Measurements from ENCODE around the gene MTHFR. TPM values are rescaled to one million over a fixed set of nuclear protein-coding genes. Genes with fewer than 3 reads are reported as not detected.
A peak's percentile ranks its signal among the peaks of the same experiment; 100 is the strongest.

MTHFR gene
- polyA plus RNA-seq, 1 of the 3 experiments (the other 2 are of a cell fraction): 5.3 TPM

- no peaks in the 10 kb centered on the region for H4K20me1 ChIP-seq (ENCODE audit: insufficient read depth)
- DNase-seq: no peak
- H3K4me3 ChIP-seq (ENCODE audit: low read depth in 2 of 2, low read length in 1 of 2): no peak overlapping the region
- no peaks in the 10 kb centered on the region for H3K27me3 ChIP-seq (ENCODE audit: insufficient read depth)
- H3K4me2 ChIP-seq: no peak overlapping the region
- CTCF ChIA-PET: no interaction called here
- H3K9me2 ChIP-seq: no peaks in the 10 kb centered on the region
- H3K27ac ChIP-seq (ENCODE audit: low read depth in 2 of 2, low read length in 1 of 2): no peak overlapping the region
- no peak overlapping the region for H3K9ac ChIP-seq
- no peak overlapping the region for H2AFZ ChIP-seq (ENCODE audit: low read depth)
- no peaks in the 10 kb centered on the region for H3K79me2 ChIP-seq (ENCODE audit: insufficient read depth)
- 88% methylated on average over 4 of the region's 4 CpGs for WGBS (ENCODE audit: low lambda C conversion rate)
- no peaks in the 10 kb centered on the region for H3F3A ChIP-seq (replicated peaks; ENCODE audit: insufficient read depth)
- peaks cover 0 to 10% of the 10 kb centered on the region in 2 experiments; a peak in 1 of 4 replicates for H3K4me1 ChIP-seq (ENCODE audit: control insufficient read depth in 1 of 2, insufficient read depth in 2 of 2, low read depth in 1 of 2, low read length in 1 of 2)
- no peaks in the 10 kb centered on the region for H3K9me3 ChIP-seq
- POLR2A ChIA-PET: no interaction called here
- H3K36me3 ChIP-seq (replicated peaks in 1 of 2; ENCODE audit: control insufficient read depth in 1 of 2, insufficient read depth in 2 of 2, low read length in 1 of 2): no peaks in the 10 kb centered on the region
- TF ChIP-seq TCF12 (IDR thresholded peaks at IDR 0.05) (no peak), MXI1 (IDR thresholded peaks at IDR 0.05; ENCODE audit: low read depth, low read length) (no peak), GATA2 (CRISPR knock-in tag; IDR thresholded peaks at IDR 0.05) (no peak), JUND (IDR thresholded peaks at IDR 0.05) (no peak), IRF3 (IDR thresholded peaks at IDR 0.05; ENCODE audit: low read depth, low read length) (no peak), TEAD4 (IDR thresholded peaks at IDR 0.05; ENCODE audit: borderline replicate concordance, insufficient read depth) (no peak), FOXJ3 (CRISPR knock-in tag; IDR thresholded peaks at IDR 0.05) (no peak), RFX5 (IDR thresholded peaks at IDR 0.05; ENCODE audit: low read length) (no peak)
Measured at GRCh38 chr1:11769274-11769673, 36.5 kb downstream of the MTHFR start.

GRCh38 chr1:11768821-11769220 is 36.9 kb downstream of the MTHFR start:
- no peak overlapping the region for H3K9ac ChIP-seq
- whole genome bisulfite sequencing (ENCODE audit: low lambda C conversion rate): 88% methylated on average over 4 of the region's 4 CpGs
- H3K4me3 ChIP-seq (ENCODE audit: low read depth in 2 of 2, low read length in 1 of 2): no peak overlapping the region
- H3K4me1 ChIP-seq (ENCODE audit: control insufficient read depth in 1 of 2, insufficient read depth in 2 of 2, low read depth in 1 of 2, low read length in 1 of 2): peaks cover 0 to 14% of the 10 kb centered on the region in 2 experiments; a peak in 1 of 4 replicates
- H3K9me2 ChIP-seq: no peaks in the 10 kb centered on the region
- H4K20me1 ChIP-seq (ENCODE audit: insufficient read depth): no peaks in the 10 kb centered on the region
- no peaks in the 10 kb centered on the region for H3K79me2 ChIP-seq (ENCODE audit: insufficient read depth)
- no peak for DNase-seq
- no peaks in the 10 kb centered on the region for H3K36me3 ChIP-seq (replicated peaks in 1 of 2; ENCODE audit: control insufficient read depth in 1 of 2, insufficient read depth in 2 of 2, low read length in 1 of 2)
- no peaks in the 10 kb centered on the region for H3F3A ChIP-seq (replicated peaks; ENCODE audit: insufficient read depth)
- H3K4me2 ChIP-seq: no peak overlapping the region
- no peak for TF ChIP-seq MXI1 (IDR thresholded peaks at IDR 0.05; ENCODE audit: low read depth, low read length)
- no peaks in the 10 kb centered on the region for H3K9me3 ChIP-seq
- no peaks in the 10 kb centered on the region for H3K27me3 ChIP-seq (ENCODE audit: insufficient read depth)
- no peak overlapping the region for H2AFZ ChIP-seq (ENCODE audit: low read depth)
- CTCF ChIA-PET: interaction anchor here (1.0 to 1.4 kb wide), 2 partner anchors 14 to 30 kb away, joined by 3 to 5 read pairs; no protein-coding TSS in a partner anchor
- POLR2A ChIA-PET: no interaction called here
- no peak overlapping the region for H3K27ac ChIP-seq (ENCODE audit: low read depth in 2 of 2, low read length in 1 of 2)

- peak; percentile 81 for DNase-seq
- POLR2A ChIA-PET: no interaction called here
Measured at GRCh38 chr1:11767922-11768704, 37.7 kb downstream of the MTHFR start.

More at GRCh38 chr1:11767922-11768704, 37.7 kb downstream of the MTHFR start:
- no peaks in the 10 kb centered on the region for H3K9me3 ChIP-seq
- no peak overlapping the region for H2AFZ ChIP-seq (ENCODE audit: low read depth)
- TF ChIP-seq EP300 (IDR thresholded peaks at IDR 0.05; ENCODE audit: borderline replicate concordance in 1 of 2, low read depth in 1 of 2, low read length in 1 of 2) (no peak), IRF3 (IDR thresholded peaks at IDR 0.05; ENCODE audit: low read depth, low read length) (no peak), RCOR1 (IDR thresholded peaks at IDR 0.05; ENCODE audit: low read length) (peak; percentile 34; the same call in 1 of the 2 replicates), GABPA (IDR thresholded peaks at IDR 0.05; ENCODE audit: low read depth) (no peak)
- no peak overlapping the region for H3K4me3 ChIP-seq (ENCODE audit: low read depth in 2 of 2, low read length in 1 of 2)
- no peak overlapping the region for H3K4me2 ChIP-seq
- H3K79me2 ChIP-seq (ENCODE audit: insufficient read depth): no peaks in the 10 kb centered on the region
- H3K9me2 ChIP-seq: no peaks in the 10 kb centered on the region
- H3K4me1 ChIP-seq (ENCODE audit: control insufficient read depth in 1 of 2, insufficient read depth in 2 of 2, low read depth in 1 of 2, low read length in 1 of 2): peaks cover 0 to 15% of the 10 kb centered on the region in 2 experiments; a peak in 1 of 4 replicates
- CTCF ChIA-PET: interaction anchor here (1.0 to 1.4 kb wide), 2 partner anchors 15 to 30 kb away, joined by 3 to 5 read pairs; no protein-coding TSS in a partner anchor
- no peak overlapping the region for H3K9ac ChIP-seq
- H3K27ac ChIP-seq (ENCODE audit: low read depth in 2 of 2, low read length in 1 of 2): no peak overlapping the region
- WGBS (ENCODE audit: low lambda C conversion rate): 47% methylated on average over 11 of the region's 16 CpGs
- H3K27me3 ChIP-seq (ENCODE audit: insufficient read depth): no peaks in the 10 kb centered on the region
- no peaks in the 10 kb centered on the region for H3F3A ChIP-seq (replicated peaks; ENCODE audit: insufficient read depth)
- no peaks in the 10 kb centered on the region for H4K20me1 ChIP-seq (ENCODE audit: insufficient read depth)
- no peaks in the 10 kb centered on the region for H3K36me3 ChIP-seq (replicated peaks in 1 of 2; ENCODE audit: control insufficient read depth in 1 of 2, insufficient read depth in 2 of 2, low read length in 1 of 2)

All from SK-N-SH (cell line).